Suprapubic skin (tissue), 4 donors: ENCODE data around the gene ZSCAN10.

ENCODE experiments used
- CTCF ChIP-seq, 2 donors: fragments of 200-600 bp in 1 of 2; fragments of 450-650 bp in 1 of 2; sonication (generic) in 1 of 2; IDR thresholded peaks; one replicate each; pipeline ENCODE4 v1.5.1; 2016 to 2019; ENCODE audit warnings: antibody characterized with exemption in 2 of 2, mild to moderate bottlenecking in 1 of 2, moderate library complexity in 1 of 2
- EP300 ChIP-seq: sonication (generic); formaldehyde crosslinking; IDR thresholded peaks from one replicate; pipeline ENCODE4 v1.6.1; 2017; ENCODE audit warnings: antibody characterized with exemption
- POLR2A ChIP-seq, 2 donors: fragments of 450-650 bp; IDR thresholded peaks; one replicate each; pipeline ENCODE4 v1.6.1; 2017; ENCODE audit warnings: antibody characterized with exemption in 2 of 2, mild to moderate bottlenecking in 2 of 2, moderate library complexity in 2 of 2
- POLR2AphosphoS5 ChIP-seq, 3 donors: sonication (generic); formaldehyde crosslinking; IDR thresholded peaks; one replicate each; pipeline ENCODE4 v1.6.1; 2017; ENCODE audit warnings: antibody characterized with exemption in 3 of 3

DNA sequence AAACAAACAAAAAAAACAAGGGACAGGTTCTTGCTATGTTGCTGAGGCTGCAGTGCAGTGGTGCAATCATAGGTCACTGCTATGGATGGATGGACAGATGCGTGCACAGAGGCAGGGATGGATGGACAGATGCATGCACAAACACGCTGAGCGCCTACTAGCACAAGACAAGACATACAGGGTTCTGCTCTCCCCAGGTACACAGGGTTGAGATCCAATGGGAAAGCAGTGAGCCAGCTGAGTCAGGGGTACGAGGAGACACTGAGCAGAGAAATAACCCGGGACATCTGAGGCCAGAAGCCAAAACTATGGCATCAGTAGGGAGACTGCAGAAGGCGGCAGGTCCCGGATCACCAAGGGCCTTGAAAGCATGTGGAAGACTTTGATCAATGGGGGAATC is 27.4 kb downstream of the ZSCAN10 start:
- no peak for TF ChIP-seq CTCF (IDR thresholded peaks at IDR 0.05)
- no peak for TF ChIP-seq POLR2AphosphoS5 (IDR thresholded peaks at IDR 0.05)
- no peak for TF ChIP-seq POLR2A (IDR thresholded peaks at IDR 0.05)
- no peak for TF ChIP-seq EP300
